KMS-11 (cell line): ENCODE results near the gene FAM107B.

Experiments used
- H2AFZ ChIP-seq: fragments of 200-600 bp; sonication (generic); 2 replicates; pipeline ENCODE4 v1.6.1; 2016; ENCODE audit warnings: antibody characterized with exemption, mixed run types, low read depth
- H3K27ac ChIP-seq: fragments of 200-600 bp; sonication (generic); 2 replicates; pipeline ENCODE4 v1.6.1; 2016; ENCODE audit warnings: mild to moderate bottlenecking, mixed run types
- H3K27me3 ChIP-seq: fragments of 200-600 bp; sonication (generic); 2 replicates; pipeline ENCODE4 v1.6.1; 2017; ENCODE audit warnings: mild to moderate bottlenecking, low read depth, mixed run types, moderate library complexity; ENCODE audit not compliant: insufficient read depth
- H3K36me3 ChIP-seq: fragments of 200-600 bp; sonication (generic); 2 replicates; pipeline ENCODE4 v1.6.1; 2017; ENCODE audit warnings: mild to moderate bottlenecking, mixed run types; ENCODE audit not compliant: insufficient read depth
- H3K4me1 ChIP-seq: fragments of 200-600 bp; sonication (generic); 2 replicates; pipeline ENCODE4 v1.6.1; 2016; ENCODE audit warnings: mild to moderate bottlenecking, low read depth, mixed run types; ENCODE audit not compliant: poor library complexity, severe bottlenecking
- H3K4me2 ChIP-seq: fragments of 200-600 bp; sonication (generic); 2 replicates; pipeline ENCODE4 v1.7.0; 2016; ENCODE audit warnings: mild to moderate bottlenecking, mixed run types
- H3K4me3 ChIP-seq: fragments of 200-600 bp; sonication (generic); IDR thresholded peaks from 2 replicates; pipeline ENCODE4 v1.6.1; 2017; ENCODE audit warnings: low read depth, low read length, mixed read lengths; ENCODE audit not compliant: insufficient read depth
- H3K79me2 ChIP-seq: fragments of 200-600 bp; sonication (generic); 2 replicates; pipeline ENCODE4 v1.6.1; 2016; ENCODE audit warnings: low read depth, mixed run types; ENCODE audit not compliant: insufficient read depth
- H3K9ac ChIP-seq: fragments of 200-600 bp; sonication (generic); 2 replicates; pipeline ENCODE4 v1.6.1; 2016; ENCODE audit warnings: mild to moderate bottlenecking, mixed run types
- H4K20me1 ChIP-seq: fragments of 200-600 bp; sonication (generic); 2 replicates; pipeline ENCODE4 v1.6.1; 2016; ENCODE audit warnings: mild to moderate bottlenecking, mixed run types; ENCODE audit not compliant: insufficient read depth
- TF ChIP-seq, protein P1 (sequence below): fragments of 200-600 bp; sonication (generic); conservative IDR thresholded peaks from 2 replicates; pipeline ENCODE4 v1.6.1; 2017; ENCODE audit warnings: low read depth, mild to moderate bottlenecking, antibody characterized with exemption, low read length, moderate library complexity, mixed read lengths

FAM107B gene

DNA sequence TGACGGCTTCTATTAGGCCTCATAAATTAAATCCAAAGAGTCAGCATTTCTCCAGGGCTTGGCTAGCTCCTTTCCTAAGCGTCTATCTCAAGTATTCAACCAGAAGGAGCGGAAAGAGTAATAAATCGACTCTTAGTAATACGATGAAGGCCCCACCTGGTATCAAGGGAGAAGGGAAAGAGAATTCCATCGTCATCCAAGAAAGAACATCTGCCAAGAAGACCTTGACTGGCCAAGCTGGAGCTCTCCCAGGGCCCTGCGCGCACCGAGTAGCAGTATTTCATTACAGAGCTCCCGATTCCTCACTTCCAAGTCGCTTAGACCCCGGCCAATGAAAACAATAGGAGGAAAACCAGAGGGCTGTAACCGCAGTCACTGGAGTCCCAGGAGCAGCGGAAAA lies 266.0 kb downstream of the FAM107B start:
- no peaks in the 10 kb centered on the region for H3K79me2 ChIP-seq
- H3K27ac ChIP-seq = no peak overlapping the region
- H2AFZ ChIP-seq = no peak overlapping the region
- H3K27me3 ChIP-seq = no peaks in the 10 kb centered on the region
- H3K4me1 ChIP-seq = no peaks in the 10 kb centered on the region
- H3K9ac ChIP-seq = no peak overlapping the region
- TF ChIP-seq, protein P1, sequence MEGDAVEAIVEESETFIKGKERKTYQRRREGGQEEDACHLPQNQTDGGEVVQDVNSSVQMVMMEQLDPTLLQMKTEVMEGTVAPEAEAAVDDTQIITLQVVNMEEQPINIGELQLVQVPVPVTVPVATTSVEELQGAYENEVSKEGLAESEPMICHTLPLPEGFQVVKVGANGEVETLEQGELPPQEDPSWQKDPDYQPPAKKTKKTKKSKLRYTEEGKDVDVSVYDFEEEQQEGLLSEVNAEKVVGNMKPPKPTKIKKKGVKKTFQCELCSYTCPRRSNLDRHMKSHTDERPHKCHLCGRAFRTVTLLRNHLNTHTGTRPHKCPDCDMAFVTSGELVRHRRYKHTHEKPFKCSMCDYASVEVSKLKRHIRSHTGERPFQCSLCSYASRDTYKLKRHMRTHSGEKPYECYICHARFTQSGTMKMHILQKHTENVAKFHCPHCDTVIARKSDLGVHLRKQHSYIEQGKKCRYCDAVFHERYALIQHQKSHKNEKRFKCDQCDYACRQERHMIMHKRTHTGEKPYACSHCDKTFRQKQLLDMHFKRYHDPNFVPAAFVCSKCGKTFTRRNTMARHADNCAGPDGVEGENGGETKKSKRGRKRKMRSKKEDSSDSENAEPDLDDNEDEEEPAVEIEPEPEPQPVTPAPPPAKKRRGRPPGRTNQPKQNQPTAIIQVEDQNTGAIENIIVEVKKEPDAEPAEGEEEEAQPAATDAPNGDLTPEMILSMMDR = no peak
- no peak overlapping the region for H3K4me3 ChIP-seq
- no peak overlapping the region for H3K4me2 ChIP-seq
- no peaks in the 10 kb centered on the region for H3K36me3 ChIP-seq
- H4K20me1 ChIP-seq = no peaks in the 10 kb centered on the region

DNA sequence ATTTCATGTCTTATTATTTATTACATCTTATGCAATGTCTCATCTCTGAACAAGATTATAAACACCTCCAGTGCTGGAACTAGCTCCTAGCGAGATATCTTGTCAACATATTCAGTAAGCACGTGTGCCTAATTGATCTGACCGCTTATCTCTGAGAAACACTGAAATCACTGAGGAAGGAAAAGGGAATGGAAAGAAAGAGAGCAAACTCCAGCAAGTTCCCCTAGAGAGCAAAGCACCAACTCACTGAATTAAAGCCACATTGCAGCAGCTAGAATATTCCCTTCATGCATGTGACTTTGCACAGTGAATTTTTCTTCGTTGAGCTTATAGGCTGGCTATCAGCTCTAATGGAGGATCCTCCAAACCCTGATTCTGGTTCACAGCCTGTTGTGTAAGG lies 266.9 kb downstream of the FAM107B start:
- Histone ChIP-seq H3K4me3 (no peak overlapping the region), H3K27ac (no peak overlapping the region), H4K20me1 (no peaks in the 10 kb centered on the region), H3K27me3 (no peaks in the 10 kb centered on the region), H3K4me2 (no peak overlapping the region), H3K79me2 (no peaks in the 10 kb centered on the region), H3K4me1 (no peaks in the 10 kb centered on the region), H3K9ac (no peak overlapping the region), H3K36me3 (no peaks in the 10 kb centered on the region), H2AFZ (no peak overlapping the region)
- TF ChIP-seq, protein P1 = no peak

DNA sequence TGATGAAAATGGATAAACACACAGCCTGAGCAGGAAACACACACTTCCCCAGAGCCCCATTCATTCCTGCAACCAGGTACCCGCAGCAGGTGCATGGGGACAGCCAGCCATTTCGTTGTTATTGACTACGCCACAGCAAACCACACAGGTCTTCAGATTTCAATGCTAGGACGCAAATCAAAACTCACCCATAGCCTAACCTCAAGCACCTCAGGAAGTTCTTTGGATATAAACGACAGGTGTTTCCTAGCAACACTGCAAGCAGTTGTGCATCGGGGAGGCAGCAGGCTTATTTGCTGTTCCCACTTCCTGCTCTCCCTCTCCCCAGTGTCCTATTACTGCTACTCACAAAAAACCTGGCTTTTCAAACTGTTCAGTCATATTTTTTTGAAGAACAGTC lies 267.5 kb downstream of the FAM107B start:
- Histone ChIP-seq H3K4me3 (no peak overlapping the region), H3K27me3 (no peaks in the 10 kb centered on the region), H3K36me3 (no peaks in the 10 kb centered on the region), H4K20me1 (no peaks in the 10 kb centered on the region), H3K27ac (no peak overlapping the region), H2AFZ (no peak overlapping the region), H3K9ac (no peak overlapping the region), H3K4me1 (no peaks in the 10 kb centered on the region), H3K4me2 (no peak overlapping the region), H3K79me2 (no peaks in the 10 kb centered on the region)
- TF ChIP-seq, protein P1 = no peak

DNA sequence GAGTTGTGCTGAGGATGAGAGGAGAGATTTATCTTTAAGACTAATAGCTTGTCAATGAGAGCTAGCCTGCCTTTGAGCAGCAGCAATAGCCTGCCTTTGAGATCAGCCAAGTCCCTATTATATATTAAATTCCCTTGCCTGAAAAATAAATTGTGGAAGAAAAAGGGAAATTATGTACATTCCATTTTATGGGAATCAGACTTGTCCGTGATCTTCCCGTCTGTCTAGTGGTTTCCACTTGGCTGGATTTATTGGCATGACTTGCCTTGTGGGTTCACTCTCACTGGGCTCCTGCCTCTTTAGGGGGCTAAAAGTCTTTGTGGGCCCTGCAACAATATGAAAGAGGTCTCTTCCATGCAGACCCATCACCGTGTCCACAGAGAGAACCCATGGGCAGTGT lies 272.3 kb downstream of the FAM107B start:
- H3K9ac ChIP-seq = no peak overlapping the region
- H3K27me3 ChIP-seq = no peaks in the 10 kb centered on the region
- no peak overlapping the region for H3K27ac ChIP-seq
- no peak overlapping the region for H3K4me3 ChIP-seq
- H3K36me3 ChIP-seq = no peaks in the 10 kb centered on the region
- no peaks in the 10 kb centered on the region for H4K20me1 ChIP-seq
- H3K4me1 ChIP-seq = no peaks in the 10 kb centered on the region
- H3K4me2 ChIP-seq = no peak overlapping the region
- H2AFZ ChIP-seq = no peak overlapping the region
- TF ChIP-seq, protein P1 = no peak
- no peaks in the 10 kb centered on the region for H3K79me2 ChIP-seq
